Measurements from ENCODE around the gene SNAP47. TPM values are rescaled to one million over a fixed set of nuclear protein-coding genes. Genes with fewer than 3 reads are reported as not detected.

The SNAP47 gene
- total RNA-seq, 1 donor from 2014 or later, result 59.4 TPM

GRCh38 chr1:227798078-227798802 lies 63.0 kb downstream of the SNAP47 start:
- DNase-seq, result no peak

GRCh38 chr1:227799756-227800155 lies 64.5 kb downstream of the SNAP47 start:
- no peak for DNase-seq

- DNase-seq, result no peak
Observed at GRCh38 chr1:227803933-227804332, 68.7 kb downstream of the SNAP47 start.

- no peak for DNase-seq
Observed at GRCh38 chr1:227805606-227806197, 70.5 kb downstream of the SNAP47 start.

- DNase-seq, result no peak
Observed at GRCh38 chr1:227808566-227808965, 73.3 kb downstream of the SNAP47 start.

GRCh38 chr1:227809026-227809425 lies 73.8 kb downstream of the SNAP47 start:
- no peak for DNase-seq

- DNase-seq, result no peak
Observed at GRCh38 chr1:227813962-227814361, 78.7 kb downstream of the SNAP47 start.

GRCh38 chr1:227815468-227816409 lies 80.5 kb downstream of the SNAP47 start, which contains the start of gene PRSS38:
Gene PRSS38 (plus strand): TSS chr1:227815675. CDS start chr1:227815717, 42 bp downstream.
- DNase-seq, result no peak

GRCh38 chr1:227816750-227817446 lies 81.7 kb downstream of the SNAP47 start:
- no peak for DNase-seq

- no peak for DNase-seq
Observed at GRCh38 chr1:227823537-227823936, 88.3 kb downstream of the SNAP47 start.

- DNase-seq, result no peak
Observed at GRCh38 chr1:227824204-227824603, 89.0 kb downstream of the SNAP47 start.

- DNase-seq, result no peak
Observed at GRCh38 chr1:227828786-227829185, 93.6 kb downstream of the SNAP47 start.

Other genes starting within 250 kb of the SNAP47 start
- gene ZNF678, start 171.9 kb upstream of the SNAP47 start, total RNA-seq, result 50.0 TPM
- gene JMJD4, start 133 bp upstream of the SNAP47 start, total RNA-seq, result 18.5 TPM
- gene PRSS38, start 80.2 kb downstream of the SNAP47 start, total RNA-seq, result not detected
- gene WNT9A, start 212.5 kb downstream of the SNAP47 start, total RNA-seq, result 14.6 TPM

Data from tongue (tissue), 2 donors.